LNCAP (cell line): Measurements from ENCODE around the gene RAB5A.

Experiments used
- TF ChIP-seq, protein P1 (sequence below): fragments of 450-650 bp; IDR thresholded peaks from 2 replicates; pipeline ENCODE4 v1.5.1; 2017; ENCODE audit warnings: mild to moderate bottlenecking

Gene RAB5A

DNA sequence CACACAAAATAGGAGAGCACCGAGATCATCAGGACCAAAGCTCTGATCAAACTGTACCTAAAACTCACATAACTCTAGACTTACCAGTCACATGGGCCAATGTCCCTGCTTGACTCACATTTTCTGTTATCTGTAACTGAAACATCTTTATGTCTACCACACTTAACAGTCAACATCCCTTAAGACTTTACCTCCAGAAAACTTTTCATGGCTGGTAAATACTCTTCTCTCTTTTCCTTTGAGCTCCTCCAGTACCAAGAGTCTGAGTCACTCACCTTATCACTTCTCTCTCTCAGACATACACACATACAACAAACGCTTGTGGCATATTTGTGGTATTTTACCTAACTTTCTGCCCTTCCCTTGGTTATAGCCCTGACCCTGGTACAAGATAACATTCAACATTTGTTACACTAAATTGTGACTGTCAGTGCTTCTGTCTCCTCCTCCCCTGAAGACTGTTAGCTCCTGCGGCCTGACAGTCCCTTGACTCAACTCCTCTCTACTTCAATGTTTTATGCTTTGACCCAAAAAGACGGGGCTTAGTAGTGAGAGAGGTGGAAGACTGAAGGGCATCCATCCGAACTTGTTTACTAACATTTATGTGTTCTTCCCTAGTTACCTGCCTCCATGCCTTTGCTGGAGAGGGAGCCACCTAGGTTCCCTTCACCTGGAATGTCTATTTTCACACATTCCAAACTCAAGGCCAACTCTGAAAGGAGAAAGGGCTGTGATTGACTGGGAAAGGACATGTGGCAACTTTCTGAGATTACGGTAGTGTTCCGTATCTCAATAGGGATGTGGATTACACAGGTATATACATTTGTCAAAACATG lies 9.2 kb upstream of the RAB5A start:
- TF ChIP-seq, protein P1, sequence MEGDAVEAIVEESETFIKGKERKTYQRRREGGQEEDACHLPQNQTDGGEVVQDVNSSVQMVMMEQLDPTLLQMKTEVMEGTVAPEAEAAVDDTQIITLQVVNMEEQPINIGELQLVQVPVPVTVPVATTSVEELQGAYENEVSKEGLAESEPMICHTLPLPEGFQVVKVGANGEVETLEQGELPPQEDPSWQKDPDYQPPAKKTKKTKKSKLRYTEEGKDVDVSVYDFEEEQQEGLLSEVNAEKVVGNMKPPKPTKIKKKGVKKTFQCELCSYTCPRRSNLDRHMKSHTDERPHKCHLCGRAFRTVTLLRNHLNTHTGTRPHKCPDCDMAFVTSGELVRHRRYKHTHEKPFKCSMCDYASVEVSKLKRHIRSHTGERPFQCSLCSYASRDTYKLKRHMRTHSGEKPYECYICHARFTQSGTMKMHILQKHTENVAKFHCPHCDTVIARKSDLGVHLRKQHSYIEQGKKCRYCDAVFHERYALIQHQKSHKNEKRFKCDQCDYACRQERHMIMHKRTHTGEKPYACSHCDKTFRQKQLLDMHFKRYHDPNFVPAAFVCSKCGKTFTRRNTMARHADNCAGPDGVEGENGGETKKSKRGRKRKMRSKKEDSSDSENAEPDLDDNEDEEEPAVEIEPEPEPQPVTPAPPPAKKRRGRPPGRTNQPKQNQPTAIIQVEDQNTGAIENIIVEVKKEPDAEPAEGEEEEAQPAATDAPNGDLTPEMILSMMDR: no peak

DNA sequence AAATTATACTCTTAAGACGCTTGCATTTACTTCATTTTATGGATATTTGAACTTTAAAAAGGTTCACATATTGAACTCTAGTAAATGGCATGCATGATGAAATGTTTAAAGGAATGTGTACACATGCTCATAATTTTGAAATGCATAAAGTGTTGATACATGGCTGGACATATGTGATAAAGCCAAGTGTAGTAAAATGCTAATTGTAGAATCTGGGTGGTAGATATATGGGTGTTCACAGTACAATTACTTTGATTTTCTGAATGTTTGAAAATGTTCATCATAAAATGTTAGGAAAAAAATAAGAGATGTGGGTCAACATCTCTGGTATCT lies 8.6 kb upstream of the RAB5A start:
- TF ChIP-seq, protein P1: no peak

DNA sequence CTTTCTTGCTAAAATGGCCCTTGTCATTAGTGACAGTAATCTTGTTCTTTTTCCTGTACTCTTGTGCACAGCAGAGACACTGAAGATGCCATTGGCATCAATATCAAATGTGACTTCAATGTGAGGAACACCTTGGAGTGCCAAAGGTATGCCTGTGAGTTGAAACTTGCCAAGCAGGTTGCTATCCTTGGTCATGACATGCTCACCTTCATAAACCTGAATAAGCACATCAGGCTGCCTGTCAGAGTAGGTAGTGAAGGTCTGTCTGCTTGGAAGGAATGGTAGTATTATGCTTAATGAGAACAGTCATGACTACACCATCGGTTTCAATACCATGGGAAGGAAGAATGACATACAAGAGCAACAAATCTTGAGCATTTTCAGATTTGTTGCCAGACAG lies 6.3 kb upstream of the RAB5A start:
- TF ChIP-seq, protein P1: no peak

DNA sequence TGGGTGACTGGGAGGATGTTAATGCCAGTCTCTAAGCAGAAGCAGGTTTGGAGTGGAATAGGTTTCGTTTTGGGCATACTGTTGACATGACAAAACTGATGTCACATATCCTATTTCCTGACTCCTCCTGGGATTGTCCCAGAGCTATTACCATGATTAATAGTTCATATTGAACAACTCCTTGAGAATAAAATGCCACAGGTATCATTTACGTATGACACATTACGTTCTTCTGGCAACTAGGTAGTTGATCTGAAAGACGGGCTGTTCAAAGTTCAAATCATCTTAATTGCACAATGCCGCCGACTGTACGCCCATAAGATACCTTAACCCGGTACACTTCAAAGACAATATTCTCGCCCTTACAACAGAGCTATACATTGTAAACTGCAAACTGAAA lies 1.4 kb upstream of the RAB5A start:
- TF ChIP-seq, protein P1: no peak

DNA sequence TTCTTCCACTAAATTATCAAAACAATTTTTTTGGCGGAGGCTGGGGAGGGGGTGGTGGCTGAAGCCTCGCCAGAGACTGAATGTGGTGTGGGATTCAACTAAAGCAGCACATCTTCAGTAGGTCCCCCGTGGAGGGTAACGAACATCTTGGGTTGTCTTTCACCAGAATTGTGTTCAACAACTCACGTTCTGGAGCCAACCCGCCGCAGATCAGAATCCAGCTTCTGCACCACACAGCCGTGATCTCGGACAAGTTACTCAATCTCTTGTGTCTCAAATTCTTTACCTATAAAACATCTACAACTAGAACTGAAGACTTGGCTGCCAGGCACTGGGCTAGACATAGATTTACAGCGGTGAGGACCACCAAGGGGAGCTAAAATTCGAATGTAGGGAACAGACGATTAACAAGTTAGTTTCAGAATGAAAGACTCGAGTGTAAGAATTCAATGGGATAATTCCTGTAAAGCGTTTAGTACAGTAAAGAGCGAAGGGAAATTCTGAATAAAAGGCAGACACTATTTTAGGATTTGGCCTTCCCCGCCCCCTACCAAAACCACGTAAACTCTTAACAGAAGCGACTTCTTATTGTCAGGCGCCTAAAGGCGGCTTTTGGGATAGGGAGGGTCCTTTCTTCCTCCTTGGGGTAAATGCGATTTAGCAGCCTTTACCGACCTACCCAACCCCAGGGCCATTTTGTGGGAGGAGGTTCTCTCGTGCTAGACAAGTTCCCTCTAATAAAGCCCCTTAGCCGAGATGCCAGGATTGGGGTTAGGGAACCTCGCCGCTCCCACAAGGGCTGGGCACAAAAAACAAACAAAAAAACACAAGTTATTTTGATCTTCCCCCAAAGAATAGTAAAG lies 697 bp upstream of the RAB5A start:
- TF ChIP-seq, protein P1: no peak

DNA sequence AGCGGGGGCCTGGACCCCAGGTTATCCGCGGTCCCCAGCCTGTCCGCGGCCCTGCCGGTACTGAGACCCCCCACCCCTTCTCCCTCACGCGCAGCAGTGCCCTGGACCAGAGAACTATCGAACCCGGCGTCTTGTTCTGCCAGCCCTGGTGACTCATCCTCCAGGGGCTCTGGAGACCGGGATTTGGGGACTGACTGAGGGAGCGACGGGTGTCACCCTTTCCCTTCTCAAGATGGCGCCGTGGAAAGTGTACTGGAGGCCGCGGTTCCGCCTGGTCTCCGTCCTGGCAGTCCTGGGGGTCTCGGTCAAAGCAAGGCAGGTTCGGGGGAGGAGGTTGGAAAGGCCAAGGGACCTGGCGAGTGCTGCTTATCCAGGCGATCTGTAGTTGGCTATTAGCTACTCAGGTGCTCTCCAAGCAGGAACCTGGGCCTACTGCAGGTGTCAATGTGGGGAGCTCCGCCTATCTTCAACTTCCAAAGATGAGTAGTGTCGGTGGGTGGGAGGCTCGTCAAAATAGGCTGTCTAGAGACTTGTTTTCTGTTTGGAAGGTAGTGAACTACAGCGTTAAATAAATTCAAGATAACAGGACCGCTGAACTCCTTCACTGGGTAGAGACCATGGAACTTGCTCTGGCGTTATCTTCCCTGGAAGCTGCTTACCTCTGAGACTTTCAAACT lies 790 bp downstream of the RAB5A start:
- TF ChIP-seq, protein P1: no peak

DNA sequence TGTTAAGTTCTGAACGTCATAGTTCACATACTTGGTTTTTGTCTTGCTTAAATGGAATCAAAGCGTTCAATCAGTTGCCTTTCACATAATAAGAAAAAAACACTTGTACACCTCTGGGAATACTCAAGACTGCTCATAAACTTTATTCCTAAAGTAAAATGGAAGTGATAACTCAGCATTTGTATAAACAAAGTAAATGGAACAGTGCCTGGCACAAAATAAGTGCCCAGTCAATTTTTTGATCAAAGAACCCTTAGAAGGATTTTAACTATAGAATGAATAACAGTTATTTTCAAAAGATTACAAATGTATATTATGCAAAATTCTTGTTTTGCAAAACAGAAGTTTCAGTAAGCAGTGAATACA lies 1.3 kb downstream of the RAB5A start:
- TF ChIP-seq, protein P1: no peak
